Femur (tissue), 1 donor: ENCODE measurements around the gene TNFRSF1B.

ENCODE experiments used
- DNase-seq: peaks from one replicate; pipeline ENCODE4 v3.0.0-alpha.2; 2017

The TNFRSF1B gene

GRCh38 chr1:12142141-12142823 lies 24.5 kb upstream of the TNFRSF1B start:
- DNase-seq, result no peak

- no peak for DNase-seq
Observed at GRCh38 chr1:12142891-12143630, 23.7 kb upstream of the TNFRSF1B start.

GRCh38 chr1:12143631-12144155 lies 23.1 kb upstream of the TNFRSF1B start:
- peak; percentile 75 for DNase-seq

- DNase-seq, result no peak
Observed at GRCh38 chr1:12144236-12144635, 22.6 kb upstream of the TNFRSF1B start.

- no peak for DNase-seq
Observed at GRCh38 chr1:12144969-12145368, 21.8 kb upstream of the TNFRSF1B start.

- no peak for DNase-seq
Observed at GRCh38 chr1:12145616-12146342, 21.0 kb upstream of the TNFRSF1B start.

- no peak for DNase-seq
Observed at GRCh38 chr1:12146343-12147112, 20.3 kb upstream of the TNFRSF1B start.

- no peak for DNase-seq
Observed at GRCh38 chr1:12147201-12147701, 19.5 kb upstream of the TNFRSF1B start.

GRCh38 chr1:12148160-12148957 lies 18.4 kb upstream of the TNFRSF1B start:
- DNase-seq, result no peak

- no peak for DNase-seq
Observed at GRCh38 chr1:12148958-12149790, 17.6 kb upstream of the TNFRSF1B start.

GRCh38 chr1:12149791-12150175 lies 17.0 kb upstream of the TNFRSF1B start:
- no peak for DNase-seq

GRCh38 chr1:12150456-12151200 lies 16.2 kb upstream of the TNFRSF1B start:
- no peak for DNase-seq

- DNase-seq, result no peak
Observed at GRCh38 chr1:12151465-12151864, 15.3 kb upstream of the TNFRSF1B start.

- no peak for DNase-seq
Observed at GRCh38 chr1:12152113-12152891, 14.5 kb upstream of the TNFRSF1B start.

GRCh38 chr1:12153181-12153785 lies 13.5 kb upstream of the TNFRSF1B start:
- DNase-seq, result peak; percentile 66

- DNase-seq, result no peak
Observed at GRCh38 chr1:12155328-12155727, 11.5 kb upstream of the TNFRSF1B start.

- DNase-seq, result no peak
Observed at GRCh38 chr1:12157366-12158231, 9.2 kb upstream of the TNFRSF1B start.
